TTC549 (cell line): ENCODE results near the gene GOLGA6A.
"Not testable (repeated sequence)": the region's sequence is repeated elsewhere in the genome, so short reads cannot be mapped to it uniquely, and the experiment has no call there.

ENCODE experiments used
- FAIRE-seq: peaks from 2 replicates; lab custom pipeline; 2012; peaks lifted over from hg19 to GRCh38; lab: Jason Lieb, UNC

Gene GOLGA6A, protein sequence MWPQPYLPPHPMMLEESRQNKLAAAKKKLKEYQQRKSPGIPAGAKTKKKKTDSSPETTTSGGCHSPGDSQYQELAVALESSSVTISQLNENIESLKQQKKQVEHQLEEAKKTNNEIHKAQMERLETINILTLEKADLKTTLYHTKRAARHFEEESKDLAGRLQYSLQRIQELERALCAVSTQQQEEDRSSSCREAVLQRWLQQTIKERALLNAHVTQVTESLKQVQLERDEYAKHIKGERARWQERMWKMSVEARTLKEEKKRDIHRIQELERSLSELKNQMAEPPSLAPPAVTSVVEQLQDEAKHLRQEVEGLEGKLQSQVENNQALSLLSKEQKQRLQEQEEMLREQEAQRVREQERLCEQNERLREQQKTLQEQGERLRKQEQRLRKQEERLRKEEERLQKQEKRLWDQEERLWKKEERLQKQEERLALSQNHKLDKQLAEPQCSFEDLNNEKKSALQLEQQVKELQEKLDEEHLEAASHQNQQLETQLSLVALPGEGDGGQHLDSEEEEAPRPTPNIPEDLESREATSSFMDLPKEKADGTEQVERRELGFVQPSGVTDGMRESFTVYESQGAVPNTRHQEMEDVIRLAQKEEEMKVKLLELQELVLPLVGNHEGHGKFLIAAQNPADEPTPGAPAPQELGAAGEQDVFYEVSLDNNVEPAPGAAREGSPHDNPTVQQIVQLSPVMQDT

GRCh38 chr15:74082450-74082849 is at the start of gene GOLGA6A:
GOLGA6A (minus strand) TSS chr15:74082550; CDS start chr15:74082509, 41 bp downstream.
- FAIRE-seq: not testable (repeated sequence)

- FAIRE-seq: no peak
These were observed 49.5 kb upstream of the GOLGA6A start for GRCh38 chr15:74131628-74132413.

- FAIRE-seq: no peak
These were observed 48.7 kb upstream of the GOLGA6A start for GRCh38 chr15:74130849-74131627.

DNA sequence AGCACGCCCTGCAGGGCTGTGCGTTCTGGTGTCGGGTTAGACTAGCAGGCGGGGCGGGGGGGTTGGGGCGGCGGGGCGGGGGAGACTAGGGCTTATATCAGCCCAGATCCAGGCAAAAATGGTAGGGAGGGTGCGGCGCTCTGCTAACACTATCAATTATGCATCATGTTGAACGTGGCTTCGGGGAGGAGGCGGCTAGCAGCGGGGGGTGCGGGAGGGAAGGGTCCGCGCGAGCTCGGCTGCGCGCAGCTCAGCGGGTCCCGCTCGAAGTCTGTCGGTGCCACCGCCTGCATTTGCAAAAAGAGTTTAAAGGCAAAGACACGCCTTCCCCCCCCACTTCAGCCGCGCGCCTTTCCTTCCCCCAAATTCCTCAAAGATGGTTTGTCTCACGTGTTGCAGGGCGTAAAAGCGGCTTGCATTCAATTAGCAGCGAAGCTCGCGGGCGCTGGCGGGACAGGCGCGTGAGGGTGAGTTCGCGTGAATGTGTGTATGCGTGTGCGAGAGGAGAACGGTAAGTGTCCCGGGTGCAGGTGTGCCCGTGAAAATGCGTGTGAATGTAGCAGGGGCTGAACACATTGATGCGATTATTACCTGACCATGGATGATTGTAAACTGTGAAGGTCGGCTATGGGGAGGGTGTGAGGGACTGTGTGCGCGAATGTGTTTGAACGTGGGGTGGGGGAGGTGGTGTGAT is 48.0 kb upstream of the GOLGA6A start, which contains the start of gene ISLR2:
TSS of gene ISLR2 (plus strand) at position 432 of the 694 bp plus-strand sequence. CDS start 2,169 bp downstream, outside the sequence.
- no peak for FAIRE-seq

GRCh38 chr15:74129586-74130154 is 47.3 kb upstream of the GOLGA6A start:
- no peak for FAIRE-seq

GRCh38 chr15:74128785-74129585 is 46.6 kb upstream of the GOLGA6A start:
- FAIRE-seq: no peak

DNA sequence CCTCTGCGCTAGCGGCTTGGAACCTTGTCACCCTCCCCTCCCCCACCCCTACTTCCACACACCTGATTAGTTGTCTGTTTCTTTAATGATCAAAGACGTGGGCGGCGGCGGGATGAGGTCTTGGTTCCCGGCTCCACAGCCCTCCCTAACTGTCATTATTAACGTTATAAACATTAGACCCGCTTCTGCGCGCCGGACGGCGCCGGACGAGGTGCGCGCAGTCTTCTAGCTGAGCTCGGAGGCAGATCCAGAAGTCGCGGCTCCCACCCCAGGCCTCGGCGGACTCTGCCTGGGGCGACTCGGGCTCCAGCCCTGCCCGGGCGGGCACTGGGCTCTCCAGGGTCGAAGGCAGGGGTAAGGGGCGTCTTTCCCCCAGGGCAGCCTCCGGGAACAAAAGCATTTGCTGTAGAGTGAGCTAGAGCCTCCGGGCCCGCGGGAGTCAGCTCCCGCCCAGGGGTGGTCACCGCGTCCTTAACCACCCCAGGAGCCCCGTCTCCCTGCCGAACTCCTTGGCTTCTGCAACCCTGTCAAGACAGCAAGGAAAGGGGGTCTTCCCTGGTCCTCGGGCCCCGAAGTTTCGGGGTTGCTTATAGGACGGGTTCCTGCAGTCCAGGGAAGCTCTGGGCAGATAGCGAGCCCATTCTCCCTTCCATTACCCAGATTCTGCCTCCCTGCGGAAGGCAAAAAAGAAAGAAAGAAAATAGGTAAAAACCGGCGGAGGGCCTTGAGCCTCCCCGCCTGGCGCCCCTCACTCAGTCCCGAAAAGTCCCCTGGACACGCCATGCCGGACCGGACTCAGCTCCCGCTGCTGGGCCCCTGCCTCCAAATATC is 45.8 kb upstream of the GOLGA6A start:
- FAIRE-seq: no peak

- no peak for FAIRE-seq
These were observed 45.1 kb upstream of the GOLGA6A start for GRCh38 chr15:74127255-74127953.

- FAIRE-seq: no peak
These were observed 42.4 kb upstream of the GOLGA6A start for GRCh38 chr15:74124759-74125158.

GRCh38 chr15:74124196-74124595 is 41.8 kb upstream of the GOLGA6A start:
- no peak for FAIRE-seq

- FAIRE-seq: no peak
These were observed 41.3 kb upstream of the GOLGA6A start for GRCh38 chr15:74123658-74124057.

GRCh38 chr15:74123131-74123429 is 40.7 kb upstream of the GOLGA6A start:
- FAIRE-seq: no peak

GRCh38 chr15:74122403-74123130 is 40.2 kb upstream of the GOLGA6A start:
- FAIRE-seq: no peak

DNA sequence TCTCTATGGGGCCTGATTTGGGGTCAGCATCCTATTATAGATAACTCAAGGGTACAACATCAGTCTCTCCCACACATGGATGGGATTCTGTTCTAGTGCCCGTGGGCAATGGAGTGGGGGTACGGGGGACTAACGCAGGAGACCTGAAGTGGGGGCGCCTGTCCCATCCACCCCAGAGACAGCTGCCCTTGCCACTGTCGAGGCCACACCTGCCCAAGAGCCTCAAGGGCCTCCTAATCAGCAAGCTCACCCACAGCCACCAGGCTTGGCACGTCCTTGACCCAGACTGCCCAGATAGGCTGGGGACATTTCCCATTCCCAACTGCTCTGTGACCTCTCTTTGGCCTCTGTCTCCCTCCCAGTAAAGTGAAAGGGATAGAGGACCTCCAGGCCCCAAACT is 39.5 kb upstream of the GOLGA6A start:
- no peak for FAIRE-seq

GRCh38 chr15:74121039-74121438 is 38.7 kb upstream of the GOLGA6A start:
- FAIRE-seq: no peak

DNA sequence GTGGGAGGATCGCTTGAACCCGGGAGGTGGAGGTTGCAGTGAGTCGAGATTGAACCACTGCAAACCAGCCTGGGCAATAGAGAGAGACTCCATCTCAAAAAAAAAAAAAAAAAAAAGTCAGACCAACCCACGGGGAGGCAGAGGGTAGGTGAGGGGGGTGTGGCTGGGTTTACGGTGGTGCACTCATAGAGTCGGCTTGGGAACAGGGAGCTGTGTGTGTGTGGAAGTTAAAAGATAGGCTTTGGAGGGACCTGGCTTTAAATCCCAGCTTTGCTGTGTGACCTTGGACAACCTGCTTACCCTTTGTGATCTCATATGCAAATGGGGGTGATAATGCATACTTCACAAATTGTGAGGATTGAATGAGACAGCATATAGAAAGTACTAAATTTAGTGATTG is 38.1 kb upstream of the GOLGA6A start:
- FAIRE-seq: no peak

DNA sequence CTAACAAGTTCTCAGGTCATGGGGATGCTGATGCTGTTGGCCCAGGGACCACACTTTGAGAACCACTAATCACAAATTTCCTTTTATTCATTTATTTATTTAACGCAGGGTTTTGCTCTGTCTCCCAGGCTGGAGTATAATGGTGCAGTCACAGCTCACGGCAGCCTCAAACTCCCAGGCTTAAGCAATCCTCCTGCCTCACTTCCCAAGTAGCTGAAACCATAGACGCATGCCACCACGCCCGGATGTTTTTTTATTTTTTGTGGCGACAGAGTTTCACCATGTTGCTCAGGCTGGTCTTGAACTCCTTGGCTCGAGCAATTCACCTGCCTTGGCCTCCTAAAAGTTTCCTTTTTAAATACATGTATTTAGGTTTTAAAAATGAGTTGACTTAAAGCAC is 27.4 kb upstream of the GOLGA6A start:
- no peak for FAIRE-seq

GRCh38 chr15:74108611-74109010 is 26.3 kb upstream of the GOLGA6A start:
- not testable (repeated sequence) for FAIRE-seq
